HepG2 (cell line): Measurements from ENCODE around the gene GRIK2. TPM values are rescaled to one million over a fixed set of nuclear protein-coding genes. Genes with fewer than 3 reads are reported as not detected.

ENCODE experiments used
- ATAC-seq: fragments of 200-7000 bp; cut with Tn5 transposase; 3 replicates; pipeline ENCODE4 v1.9.1; 2020; ENCODE audit warnings: mild to moderate bottlenecking, moderate library complexity
- BruUV-seq: library from RNA; stranded (reverse); fragments of 400-500 nt; replicated peaks from 2 replicates; lab custom pipeline; 2021; lab: Mats Ljungman, UMichigan
- CTCF ChIA-PET: fragments of 300-600 bp; formaldehyde crosslinking; extraction: SDS; loops from one replicate; lab custom pipeline; 2021; ENCODE audit warnings: low total read pairs, inconsistent platforms, low intra/inter-chr PET ratio; lab: Yijun Ruan, JAX
- POLR2A ChIA-PET: fragments of 350-600 bp; sonication (Branson Sonifier 250); formaldehyde crosslinking; loops from one replicate; lab custom pipeline; 2020; ENCODE audit warnings: antibody characterized with exemption, inconsistent platforms; lab: Yijun Ruan, JAX
- DNase-seq: peaks from one replicate; pipeline ENCODE4 v3.0.0-alpha.2; 2015; ENCODE audit warnings: low spot score
- FAIRE-seq: peaks from 3 replicates; lab custom pipeline; 2011; peaks lifted over from hg19 to GRCh38; lab: Jason Lieb, UNC
- H2AFZ ChIP-seq: one replicate; pipeline ENCODE4 v1.6.1; 2011; ENCODE audit warnings: low read length, inconsistent platforms
- H3K27ac ChIP-seq: fragments of 300-600 bp; 3 replicates; pipeline ENCODE4 v1.8.0; 2011; ENCODE audit warnings: mixed run types, mild to moderate bottlenecking, mixed read lengths, low read length, inconsistent platforms; ENCODE audit not compliant: insufficient read depth; ENCODE audit errors: extremely low read length
- H3K27me3 ChIP-seq, 2 experiments: fragments of 200-600 bp in 1 of 2; 2 replicates in 1 of 2; 3 replicates in 1 of 2; pipeline versions ENCODE4 v1.6.0 to v1.8.0; 2011; ENCODE audit warnings: low read length in 2 of 2, mild to moderate bottlenecking in 2 of 2, moderate library complexity in 2 of 2, inconsistent platforms in 1 of 2; ENCODE audit not compliant: insufficient read depth in 2 of 2, control insufficient read depth in 1 of 2
- H3K36me3 ChIP-seq, 2 experiments: fragments of 200-600 bp in 1 of 2; replicated peaks in 1 of 2; 2 replicates in 1 of 2; 3 replicates in 1 of 2; pipeline versions ENCODE4 v1.5.1 to v1.8.0; 2011; ENCODE audit warnings: low read length in 2 of 2, inconsistent platforms in 1 of 2; ENCODE audit not compliant: insufficient read depth in 2 of 2, control insufficient read depth in 1 of 2
- H3K4me1 ChIP-seq: 2 replicates; pipeline ENCODE4 v1.5.1; 2012; ENCODE audit warnings: low read length, inconsistent platforms; ENCODE audit not compliant: insufficient read depth
- H3K4me2 ChIP-seq: 2 replicates; pipeline ENCODE4 v1.6.0; 2011; ENCODE audit warnings: low read depth, low read length, inconsistent platforms
- H3K4me3 ChIP-seq, 3 experiments: fragments of 200-600 bp in 1 of 3; sonication (generic), shearing (Covaris generic) in 1 of 3; replicated peaks in 1 of 3; 2 replicates each; pipeline ENCODE4 v1.5.1; 2011 to 2016; ENCODE audit warnings: low read length in 3 of 3, inconsistent platforms in 2 of 3, low read depth in 2 of 3, mild to moderate bottlenecking in 2 of 3, control low read depth in 1 of 3, mixed read lengths in 1 of 3; ENCODE audit not compliant: insufficient read depth in 1 of 3
- H3K79me2 ChIP-seq: one replicate; pipeline ENCODE4 v1.6.1; 2011; ENCODE audit warnings: low read length, inconsistent platforms; ENCODE audit not compliant: insufficient read depth
- H3K9ac ChIP-seq: 2 replicates; pipeline ENCODE4 v1.6.0; 2011; ENCODE audit warnings: mild to moderate bottlenecking, low read depth, low read length, inconsistent platforms; ENCODE audit not compliant: insufficient read depth
- H3K9me3 ChIP-seq: 2 replicates; pipeline ENCODE4 v1.5.1; 2012; ENCODE audit warnings: mild to moderate bottlenecking, low read length
- H4K20me1 ChIP-seq: 2 replicates; pipeline ENCODE4 v1.6.0; 2011; ENCODE audit warnings: inconsistent platforms, mild to moderate bottlenecking, low read length, moderate library complexity; ENCODE audit not compliant: insufficient read depth
- CEBPB ChIP-seq: IDR thresholded peaks from 2 replicates; pipeline ENCODE4 v1.6.1; 2011; ENCODE audit warnings: low read depth, low read length, improper control_type of control experiment, borderline replicate concordance
- HCFC1 ChIP-seq: fragments of 150-350 bp; IDR thresholded peaks from 2 replicates; pipeline ENCODE4 v1.6.1; 2014; ENCODE audit warnings: low read depth, low read length
- HNF1A ChIP-seq, 2 experiments: sonication (generic) in 1 of 2; formaldehyde crosslinking in 1 of 2; IDR thresholded peaks; 2 replicates each; pipeline versions ENCODE4 v1.4.0 to v1.6.1; 2016 to 2020; ENCODE audit warnings: borderline replicate concordance in 1 of 2, low read depth in 1 of 2, mild to moderate bottlenecking in 1 of 2, missing genetic modification reagents in 1 of 2
- MATR3 ChIP-seq: sonication (generic); formaldehyde crosslinking; IDR thresholded peaks from 2 replicates; pipeline ENCODE4 v1.4.0; 2020; ENCODE audit warnings: missing genetic modification reagents
- MXI1 ChIP-seq: IDR thresholded peaks from 3 replicates; pipeline ENCODE4 v1.6.1; 2012; ENCODE audit warnings: low read depth, low read length, inconsistent platforms, borderline replicate concordance
- NFIB ChIP-seq: sonication (generic); formaldehyde crosslinking; IDR thresholded peaks from 2 replicates; pipeline ENCODE4 v1.9.0; 2021; ENCODE audit warnings: missing genetic modification reagents, mild to moderate bottlenecking, borderline replicate concordance
- TERF1 ChIP-seq: sonication (generic); formaldehyde crosslinking; IDR thresholded peaks from 2 replicates; pipeline ENCODE4 v1.8.0; 2022; ENCODE audit warnings: mild to moderate bottlenecking, missing genetic modification reagents, moderate library complexity
- ZBTB10 ChIP-seq: sonication (generic); formaldehyde crosslinking; IDR thresholded peaks from 2 replicates; pipeline ENCODE4 v1.4.0; 2020; ENCODE audit warnings: missing genetic modification reagents, borderline replicate concordance
- ZNF879 ChIP-seq: sonication (generic); formaldehyde crosslinking; IDR thresholded peaks from 2 replicates; pipeline ENCODE4 v1.8.1; 2023; ENCODE audit warnings: missing genetic modification reagents
- WGBS: methylation state at CpG from one replicate; pipeline ENCODE4 v1.1.6; 2017; ENCODE audit warnings: low lambda C conversion rate; 5-methylcytosine and 5-hydroxymethylcytosine counted together
- in situ Hi-C: cut with HindIII; loops from 2 replicates; pipeline ENCODE4 v1.10.0; 2017; ENCODE audit warnings: low pct_unique_long_range_greater_than_20kb; ENCODE audit not compliant: extremely low pct_ligation_motif_present
- intact Hi-C: fragments of 100-400 bp; cut with micrococcal nuclease; formaldehyde crosslinking; loops from one replicate; pipeline ENCODE4 v1.10.0; 2022; ENCODE audit not compliant: unreplicated experiment
- polyA plus RNA-seq, 8 experiments: library from polyadenylated mRNA; depleted of rRNA in 3 of 8; stranded (reverse) in 7 of 8; unstranded in 1 of 8; fragments of >200 nt; fragmentation: Illumina TruSeq in 4 of 8; extraction: Trizol in 4 of 8; gene quantifications; 2 replicates each; pipeline versions ENCODE4 v1.2.1 to v1.2.3, GENCODE V29; 2011 to 2016; ENCODE audit warnings: low read depth in 4 of 8, missing spikeins in 1 of 8, mixed read lengths in 1 of 8; ENCODE audit not compliant: insufficient read depth in 1 of 8
- total RNA-seq, 5 experiments: library from RNA; depleted of rRNA; stranded (reverse); fragments of >200 nt; fragmentation: Illumina TruSeq; extraction: Trizol; gene quantifications; 2 replicates each; pipeline ENCODE4 v1.2.3, GENCODE V29; 2016; ENCODE audit warnings: low read depth in 1 of 5

GRIK2 gene
- total and polyA plus RNA-seq, 2 of the 13 experiments (the other 11 are each of a cell fraction or from before 2014, with no cell fraction given) = not detected

GRCh38 chr6:101826678-101827077 is 433.2 kb downstream of the GRIK2 start:
- Histone ChIP-seq H3K36me3 (no peaks in the 10 kb centered on the region), H3K4me3 (no peak overlapping the region), H3K4me2 (no peak overlapping the region), H3K9ac (no peak overlapping the region), H3K79me2 (no peaks in the 10 kb centered on the region), H4K20me1 (no peaks in the 10 kb centered on the region), H3K9me3 (peaks cover 8% of the 10 kb centered on the region; the same call in 1 of the 2 replicates), H3K27me3 (no peaks in the 10 kb centered on the region), H2AFZ (no peak overlapping the region), H3K4me1 (no peaks in the 10 kb centered on the region), H3K27ac (no peak overlapping the region)
- WGBS = 0% methylated on average over 3 of the region's 3 CpGs
- FAIRE-seq (no peak), DNase-seq (no peak), ATAC-seq (no peak)
- ChIA-PET CTCF (no interaction called here), POLR2A (no interaction called here)
- in situ Hi-C loops = no loop called here
- intact Hi-C loops = no loop called here
- BruUV-seq = no TSS peak
- TF ChIP-seq CEBPB (peak; percentile 48; the same call in 1 of the 2 replicates), NFIB (no peak)

- DNase-seq (no peak), FAIRE-seq (no peak), ATAC-seq (no peak)
- ChIA-PET POLR2A (no interaction called here), CTCF (no interaction called here)
- H3K4me1 ChIP-seq = no peaks in the 10 kb centered on the region
- H3K79me2 ChIP-seq = no peaks in the 10 kb centered on the region
- no peak overlapping the region for H3K27ac ChIP-seq
- in situ Hi-C loops = no loop called here
- no peak overlapping the region for H3K4me2 ChIP-seq
- H3K9me3 ChIP-seq = peaks cover 8% of the 10 kb centered on the region; the same call in 1 of the 2 replicates
- no peak overlapping the region for H2AFZ ChIP-seq
- H3K36me3 ChIP-seq = no peaks in the 10 kb centered on the region
- intact Hi-C loops = no loop called here
- no peaks in the 10 kb centered on the region for H3K27me3 ChIP-seq
- no peak overlapping the region for H3K4me3 ChIP-seq
- H4K20me1 ChIP-seq = no peaks in the 10 kb centered on the region
- no peak overlapping the region for H3K9ac ChIP-seq
- no TSS peak for BruUV-seq
- TF ChIP-seq HNF1A (IDR thresholded peaks at IDR 0.05; ENCODE audit: low read depth) (no peak), HNF1A (CRISPR knock-in tag; IDR thresholded peaks at IDR 0.05; ENCODE audit: borderline replicate concordance) (no peak), MXI1 (no peak), MATR3 (CRISPR knock-in tag) (no peak), HCFC1 (no peak), TERF1 (CRISPR knock-in tag) (no peak), ZBTB10 (CRISPR knock-in tag) (no peak), ZNF879 (CRISPR knock-in tag) (no peak)
Measured at GRCh38 chr6:101830501-101831031, 437.1 kb downstream of the GRIK2 start.
